Loucy (cell line): ENCODE data around the gene SEC63.

ENCODE experiments used
- EZH2phosphoT487 ChIP-seq: fragments of 200-600 bp; IDR thresholded peaks from 2 replicates; pipeline ENCODE4 v1.6.1; 2018; ENCODE audit warnings: antibody characterized with exemption, mild to moderate bottlenecking, moderate library complexity, borderline replicate concordance
- TF ChIP-seq, protein P1 (sequence below): fragments of 200-600 bp; sonication (generic); conservative IDR thresholded peaks from 2 replicates; pipeline ENCODE4 v1.5.1; 2014; ENCODE audit warnings: mild to moderate bottlenecking, antibody characterized with exemption, low read length

DNA sequence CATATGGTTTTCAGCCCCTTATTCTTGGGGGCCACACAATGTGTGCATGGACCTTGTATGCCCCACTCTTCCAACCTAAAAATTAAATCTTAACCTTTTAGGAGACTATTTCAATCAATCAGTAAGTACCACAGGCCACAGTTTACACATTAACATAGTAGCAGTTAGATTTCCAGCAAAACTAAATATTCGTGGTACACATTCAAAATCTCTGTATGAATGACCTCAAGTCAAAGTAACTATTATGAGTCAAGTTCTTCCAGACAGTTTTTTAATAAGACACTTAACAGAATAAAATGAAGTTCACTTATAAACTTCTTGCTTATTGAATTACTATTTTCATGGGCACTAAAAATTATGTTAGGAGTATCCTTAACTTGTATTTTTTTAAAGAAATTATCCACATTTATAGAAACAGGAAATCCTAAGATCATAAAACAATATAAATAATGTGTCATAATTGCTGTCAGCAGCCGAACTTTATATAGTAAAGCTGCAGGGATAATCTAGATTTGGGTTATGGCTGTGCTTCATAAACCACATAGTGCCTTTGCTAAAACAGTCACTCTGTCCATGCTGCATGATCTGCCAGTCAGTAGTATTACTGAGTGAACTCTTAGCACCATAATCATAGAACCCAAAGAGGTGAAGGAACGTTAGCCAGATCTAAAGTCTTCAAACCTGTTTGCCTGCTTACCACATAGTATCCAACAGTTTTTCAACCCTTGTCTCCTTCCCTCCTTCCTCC, 21.7 kb downstream of the SEC63 start:
- TF ChIP-seq, protein P1, sequence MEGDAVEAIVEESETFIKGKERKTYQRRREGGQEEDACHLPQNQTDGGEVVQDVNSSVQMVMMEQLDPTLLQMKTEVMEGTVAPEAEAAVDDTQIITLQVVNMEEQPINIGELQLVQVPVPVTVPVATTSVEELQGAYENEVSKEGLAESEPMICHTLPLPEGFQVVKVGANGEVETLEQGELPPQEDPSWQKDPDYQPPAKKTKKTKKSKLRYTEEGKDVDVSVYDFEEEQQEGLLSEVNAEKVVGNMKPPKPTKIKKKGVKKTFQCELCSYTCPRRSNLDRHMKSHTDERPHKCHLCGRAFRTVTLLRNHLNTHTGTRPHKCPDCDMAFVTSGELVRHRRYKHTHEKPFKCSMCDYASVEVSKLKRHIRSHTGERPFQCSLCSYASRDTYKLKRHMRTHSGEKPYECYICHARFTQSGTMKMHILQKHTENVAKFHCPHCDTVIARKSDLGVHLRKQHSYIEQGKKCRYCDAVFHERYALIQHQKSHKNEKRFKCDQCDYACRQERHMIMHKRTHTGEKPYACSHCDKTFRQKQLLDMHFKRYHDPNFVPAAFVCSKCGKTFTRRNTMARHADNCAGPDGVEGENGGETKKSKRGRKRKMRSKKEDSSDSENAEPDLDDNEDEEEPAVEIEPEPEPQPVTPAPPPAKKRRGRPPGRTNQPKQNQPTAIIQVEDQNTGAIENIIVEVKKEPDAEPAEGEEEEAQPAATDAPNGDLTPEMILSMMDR = no peak
- TF ChIP-seq EZH2phosphoT487 = no peak
